SW480 (cell line): ENCODE results near the gene SACS.
A peak's percentile ranks its signal among the peaks of the same experiment; 100 is the strongest.
"Not testable (repeated sequence)": the region's sequence is repeated elsewhere in the genome, so short reads cannot be mapped to it uniquely, and the experiment has no call there.

ENCODE experiments used
- DNase-seq: peaks from one replicate; pipeline ENCODE4 v3.0.0-alpha.2; 2016; ENCODE audit warnings: low spot score

SACS gene

DNA sequence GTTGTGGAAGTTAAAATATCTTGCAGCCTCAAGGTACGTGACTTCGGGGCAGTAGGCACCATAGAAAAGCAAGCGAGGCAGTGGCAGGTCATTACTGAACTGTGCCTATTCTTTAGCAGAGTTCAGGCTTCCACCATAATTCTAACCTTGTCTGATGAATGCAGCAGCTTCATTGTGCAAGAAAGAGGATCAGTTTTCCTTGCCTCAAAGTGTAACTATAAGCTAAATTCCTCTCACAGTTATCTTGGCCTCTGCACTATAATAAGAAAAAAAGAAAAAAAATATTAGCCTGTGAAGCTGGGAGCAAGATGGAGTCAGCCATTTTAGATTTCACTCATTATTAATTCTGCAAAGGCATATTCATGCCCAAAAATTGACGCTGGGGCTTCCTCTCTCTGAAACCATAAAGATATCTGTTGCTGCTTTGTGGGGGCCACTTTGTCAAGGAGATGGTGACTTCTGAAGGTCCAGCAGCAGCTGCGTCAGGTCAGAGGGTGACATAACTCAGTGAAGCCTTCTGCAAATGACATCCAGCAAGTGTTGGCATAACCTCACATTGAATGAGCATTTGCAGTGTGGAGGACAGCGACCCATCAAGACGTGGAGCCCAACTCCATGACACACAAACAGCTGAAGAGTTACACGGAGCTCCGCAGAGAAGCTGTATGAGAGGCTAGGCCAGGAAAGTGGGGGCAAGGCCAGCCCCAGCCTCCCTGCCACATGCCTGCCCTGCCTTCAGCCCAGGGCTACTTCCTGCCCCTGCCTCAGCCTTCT is 23.1 kb upstream of the SACS start:
- DNase-seq = no peak

DNA sequence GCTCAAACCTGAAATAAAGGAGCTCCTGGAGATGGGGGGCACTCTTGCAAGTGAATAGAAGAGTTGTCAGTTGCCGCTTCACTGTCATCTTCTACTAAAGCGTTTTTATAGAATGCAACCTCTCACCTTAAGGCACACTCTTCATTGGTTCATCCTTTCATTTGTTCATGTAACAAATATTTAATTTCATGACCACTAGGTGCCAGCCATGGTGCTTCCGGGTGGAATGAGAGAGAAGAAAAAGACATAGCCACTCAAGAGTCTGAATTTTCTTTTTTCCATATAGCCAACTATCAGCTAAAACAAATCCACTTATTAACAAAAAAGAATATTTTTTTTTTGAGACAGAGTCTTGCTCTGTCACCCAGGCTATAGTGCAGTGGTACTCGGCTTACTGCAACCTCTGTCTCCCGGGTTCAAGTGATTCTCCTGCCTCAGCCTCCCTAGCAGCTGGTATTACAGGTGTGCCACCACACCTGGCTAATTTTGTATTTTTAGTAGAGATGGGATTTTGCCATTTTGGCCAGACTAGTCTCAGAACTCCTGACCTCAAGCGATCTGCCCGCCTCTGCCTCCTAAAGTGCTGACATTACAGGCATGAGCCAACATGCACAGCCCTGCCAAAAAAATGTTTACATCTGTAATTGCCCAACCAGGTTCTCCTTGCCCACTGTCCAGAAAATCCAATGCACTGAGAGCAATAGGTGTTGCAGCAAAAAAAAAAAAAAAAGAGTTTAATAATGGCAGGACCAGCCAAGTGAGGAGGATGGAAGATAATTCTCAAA is 22.1 kb upstream of the SACS start:
- no peak for DNase-seq

DNA sequence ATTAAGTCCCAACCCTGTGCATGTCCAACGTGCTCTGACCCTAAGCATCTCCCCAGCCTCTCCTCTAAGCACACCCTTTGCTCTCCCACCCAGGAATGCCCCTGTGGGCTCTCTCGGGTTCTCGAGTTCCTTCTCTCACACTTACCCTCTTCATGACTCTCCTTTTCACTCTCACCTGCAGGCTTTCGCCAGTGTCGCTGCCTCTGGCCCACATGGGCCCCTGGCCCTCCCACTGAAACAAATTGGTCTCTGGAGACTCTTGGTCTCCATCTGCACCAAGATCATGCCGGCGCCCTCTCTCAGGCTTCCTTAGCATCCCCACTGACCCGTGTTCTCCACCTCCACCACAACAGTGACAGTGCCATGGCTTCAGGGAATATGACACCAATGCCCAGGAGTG is 19.6 kb upstream of the SACS start:
- DNase-seq = no peak

DNA sequence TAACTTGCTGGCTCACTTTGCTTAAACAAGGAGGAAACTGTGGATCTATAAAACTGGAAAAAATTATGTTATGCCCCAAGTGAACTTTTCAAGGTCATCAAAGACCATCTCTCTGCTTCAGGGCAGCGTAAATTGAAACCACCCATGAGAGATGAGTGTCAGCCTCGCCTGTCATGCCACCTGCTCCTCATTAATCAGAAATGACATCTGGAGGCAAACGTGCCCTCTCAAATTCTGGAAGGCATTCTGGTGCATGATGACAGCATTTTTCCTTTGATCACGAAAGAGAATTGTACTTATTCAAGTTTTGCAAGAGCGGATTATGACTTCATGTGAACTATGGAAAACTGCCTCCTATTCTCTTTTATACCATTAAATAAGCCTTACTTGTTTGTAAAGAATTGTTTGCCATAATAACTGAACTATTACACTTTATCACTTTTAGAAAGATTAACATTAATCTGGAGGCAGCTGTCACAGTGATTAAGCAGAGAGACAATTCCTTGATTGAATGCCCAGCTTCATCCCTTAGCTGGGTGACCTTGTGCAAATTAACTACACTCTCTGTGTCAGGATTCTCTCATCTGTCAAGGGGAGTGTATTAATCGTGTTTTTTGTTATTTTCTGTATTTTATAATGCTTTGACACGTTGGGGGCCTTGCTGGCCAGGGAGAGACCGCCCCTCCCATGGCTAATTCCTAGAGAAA is 17.0 kb upstream of the SACS start:
- DNase-seq = peak; percentile 12

DNA sequence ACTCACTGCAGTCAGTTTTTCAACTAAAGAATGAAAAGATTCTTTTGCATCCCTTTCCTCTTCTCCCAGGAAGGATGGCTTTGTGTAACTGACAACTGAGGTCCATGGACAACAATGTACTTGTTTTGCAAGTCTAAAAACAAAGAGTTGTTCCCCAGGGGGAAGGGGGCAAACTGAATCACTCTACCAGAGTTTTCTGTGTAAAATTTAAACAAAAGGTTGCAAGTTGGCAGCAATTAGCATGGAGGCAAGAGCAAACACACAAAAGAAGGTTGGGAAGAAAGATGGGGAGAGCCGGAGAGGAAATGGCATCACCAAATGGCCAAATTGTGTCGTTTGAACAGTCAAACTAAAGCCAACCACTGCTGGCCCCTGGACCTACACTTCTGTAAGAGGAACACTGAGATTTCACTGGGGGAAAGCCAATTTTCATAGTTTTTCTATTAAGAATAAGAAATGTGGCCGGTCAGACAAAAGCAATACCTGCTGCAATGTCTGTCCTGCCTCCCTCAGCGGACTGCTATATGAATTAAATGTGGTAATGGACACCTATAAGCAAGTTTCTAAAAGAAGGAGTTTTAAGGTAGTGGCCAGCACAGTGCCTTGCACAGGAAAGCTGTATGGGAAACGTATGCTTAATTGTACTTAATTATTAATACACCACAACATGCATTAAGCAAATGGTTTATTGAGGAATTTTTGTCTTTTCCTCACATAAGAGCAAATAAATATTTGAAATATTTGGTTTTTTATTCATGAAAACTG is 16.1 kb upstream of the SACS start:
- no peak for DNase-seq

DNA sequence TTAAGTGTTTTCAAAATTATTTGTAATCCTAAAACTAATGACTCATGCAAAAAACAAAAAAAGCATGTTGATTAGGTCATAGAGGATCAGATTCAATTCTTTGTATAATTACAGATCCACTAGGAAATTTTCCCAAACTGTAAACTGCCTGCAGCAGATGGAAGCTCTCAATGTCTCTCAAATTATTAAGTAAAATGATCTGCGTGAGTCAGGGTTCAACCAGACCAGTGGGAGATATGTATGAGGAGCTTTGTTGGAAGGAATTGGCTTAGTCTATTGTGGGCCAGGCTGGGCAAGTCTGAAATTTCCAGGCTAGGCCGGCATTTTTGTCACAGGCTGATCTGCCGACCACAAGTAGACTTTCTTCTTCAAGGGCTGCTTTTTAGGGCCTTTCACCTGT is 14.4 kb upstream of the SACS start:
- DNase-seq = no peak

DNA sequence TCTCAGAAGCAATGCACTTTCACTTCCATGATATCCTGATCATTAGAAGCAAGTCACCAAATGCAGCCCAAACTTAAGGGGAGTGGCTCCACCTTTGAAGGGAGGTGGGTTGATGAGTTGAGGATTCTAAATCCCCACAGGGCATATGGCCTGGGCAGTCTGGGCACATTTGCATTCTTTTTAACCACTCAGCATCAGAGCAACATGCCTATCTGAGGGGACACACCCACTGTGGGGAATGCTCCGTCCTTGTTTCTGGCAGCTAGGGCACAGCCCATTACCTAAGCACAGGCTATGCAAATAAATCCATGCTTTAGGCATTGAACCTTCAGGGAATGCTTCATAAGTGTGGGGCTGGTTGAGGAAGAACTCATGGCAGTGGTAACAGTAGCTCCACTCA is 12.3 kb upstream of the SACS start:
- DNase-seq = peak; percentile 53

DNA sequence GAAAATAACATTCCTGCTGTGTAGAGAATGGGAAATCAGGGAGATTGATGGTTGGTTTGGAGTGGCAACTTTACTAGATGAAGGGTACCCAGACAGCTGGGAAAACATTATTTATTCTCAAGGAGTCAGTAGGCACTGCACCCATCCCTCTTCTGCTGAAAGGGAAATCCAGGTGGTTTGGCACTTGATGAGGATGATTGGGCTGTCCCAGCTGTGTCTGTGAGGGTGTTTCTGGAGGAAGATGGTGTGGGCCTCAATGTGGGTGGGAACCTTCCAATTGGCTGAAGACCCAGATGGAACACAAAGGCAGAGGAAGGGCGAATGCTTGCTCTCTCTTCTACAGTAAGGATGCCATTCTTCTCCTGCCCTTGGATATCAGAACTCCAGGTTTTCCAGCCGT is 10.4 kb upstream of the SACS start:
- no peak for DNase-seq

DNA sequence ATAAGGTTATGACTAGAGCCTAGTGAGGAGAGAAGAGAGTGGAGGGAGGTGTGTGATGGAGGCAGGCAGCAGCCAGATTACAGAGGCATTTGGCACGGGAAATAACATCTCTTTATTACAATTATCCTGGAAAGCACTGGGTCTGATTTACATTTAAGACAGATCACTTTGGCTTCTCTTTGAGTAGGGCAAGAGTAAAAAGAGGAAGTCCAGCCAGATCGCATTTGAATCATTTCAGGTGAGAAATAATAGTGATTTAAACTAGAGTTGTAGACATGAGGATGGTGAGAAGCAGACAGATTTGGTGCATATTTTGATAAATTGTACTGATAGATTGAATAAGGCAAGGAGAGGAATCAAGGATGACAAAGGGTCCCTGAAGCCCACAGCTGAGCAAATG is 9.6 kb upstream of the SACS start:
- no peak for DNase-seq

DNA sequence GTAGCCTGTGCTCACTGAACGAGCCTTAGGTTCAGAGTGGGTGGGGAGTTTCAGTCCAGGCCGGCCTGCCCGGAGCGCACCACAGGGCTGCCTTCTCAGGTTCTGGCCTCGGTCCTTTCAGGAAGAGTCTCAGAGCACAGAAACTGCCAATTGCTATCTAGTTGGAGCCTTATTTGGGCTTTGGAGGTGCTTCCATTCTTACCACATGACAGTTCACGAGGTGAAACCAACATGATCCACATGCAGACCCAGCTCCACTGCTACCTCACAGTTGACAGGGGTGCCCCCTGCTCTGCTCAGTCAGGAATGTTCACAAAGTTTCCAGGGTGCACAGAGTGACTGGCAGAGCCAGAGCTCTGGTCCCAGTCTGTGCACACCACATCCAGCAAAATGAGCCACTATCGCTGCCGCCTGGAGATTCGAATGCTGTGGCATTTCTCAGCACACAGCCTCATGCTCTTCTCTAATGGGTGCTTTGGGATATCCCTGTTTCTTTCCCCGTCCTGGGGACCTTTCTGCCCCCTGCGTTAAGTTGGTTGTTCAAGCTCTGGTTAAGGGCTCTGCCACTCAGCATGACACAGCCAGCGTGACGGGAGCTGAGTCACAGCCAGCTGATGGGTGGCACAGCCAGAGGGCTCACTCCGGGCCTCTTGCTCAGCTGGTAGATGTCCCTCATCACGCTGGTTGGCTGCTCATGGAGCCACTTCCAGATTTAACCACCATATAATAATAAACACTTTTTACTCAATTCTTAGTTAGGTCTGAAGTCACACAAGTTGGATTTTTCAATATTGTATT is 7.5 kb upstream of the SACS start:
- DNase-seq = no peak

DNA sequence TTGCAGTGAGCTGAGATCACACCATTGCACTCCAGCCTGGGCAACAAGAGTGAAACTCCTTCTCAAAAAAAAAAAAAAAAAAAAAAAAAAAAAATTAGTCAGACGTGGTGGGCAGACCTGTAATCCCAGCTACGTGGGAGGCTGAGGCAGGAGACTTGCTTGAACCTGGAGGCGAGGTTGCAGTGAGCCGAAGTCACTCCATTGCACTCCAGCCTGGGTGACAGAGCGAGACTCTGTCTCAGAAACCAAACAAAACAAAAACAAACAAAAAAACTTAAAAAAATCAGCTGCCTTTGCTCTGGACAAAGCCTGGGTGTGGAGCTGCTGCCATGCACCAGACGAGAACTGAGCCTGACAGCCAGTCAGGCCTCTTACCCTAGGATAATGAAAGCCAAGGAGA is 6.8 kb upstream of the SACS start:
- not testable (repeated sequence) for DNase-seq

DNA sequence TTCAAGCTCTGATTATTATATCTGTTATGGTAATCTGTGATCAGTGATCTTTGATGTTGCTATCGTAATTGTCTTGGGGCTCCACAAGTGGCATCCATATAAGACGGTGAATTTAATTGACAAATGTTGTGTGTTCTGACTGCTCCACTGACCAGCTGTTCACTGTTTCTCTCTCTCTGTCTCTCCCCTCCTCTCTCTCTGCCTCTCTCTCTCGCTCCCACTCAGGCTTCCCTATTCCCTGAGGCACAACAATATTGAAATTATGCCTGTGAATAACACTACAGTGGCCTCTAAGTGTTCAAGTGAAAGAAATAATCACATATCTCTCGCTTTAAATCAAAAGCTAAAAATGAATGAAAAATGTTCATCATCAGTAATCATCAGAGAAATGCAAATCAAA is 4.4 kb upstream of the SACS start:
- DNase-seq = no peak

DNA sequence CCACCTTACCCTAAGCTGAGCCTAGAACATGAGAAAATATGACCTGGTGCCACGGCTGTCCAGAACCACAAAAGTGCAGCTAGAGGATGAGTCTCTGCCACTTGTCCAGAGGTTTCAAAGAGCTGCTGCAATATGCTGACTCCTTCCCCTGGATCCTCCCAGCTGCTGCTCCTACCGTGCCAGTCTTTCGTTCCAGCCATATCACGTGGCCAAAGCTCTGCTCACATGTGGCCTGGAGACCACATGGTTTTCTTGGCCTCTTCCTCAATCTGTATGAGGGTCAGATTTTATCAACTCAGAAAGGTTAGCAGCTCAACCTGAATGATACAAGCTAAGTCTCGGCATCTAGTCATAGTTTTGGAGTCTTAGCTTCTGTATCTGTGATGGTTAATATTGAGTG is 3.2 kb upstream of the SACS start:
- DNase-seq = no peak

DNA sequence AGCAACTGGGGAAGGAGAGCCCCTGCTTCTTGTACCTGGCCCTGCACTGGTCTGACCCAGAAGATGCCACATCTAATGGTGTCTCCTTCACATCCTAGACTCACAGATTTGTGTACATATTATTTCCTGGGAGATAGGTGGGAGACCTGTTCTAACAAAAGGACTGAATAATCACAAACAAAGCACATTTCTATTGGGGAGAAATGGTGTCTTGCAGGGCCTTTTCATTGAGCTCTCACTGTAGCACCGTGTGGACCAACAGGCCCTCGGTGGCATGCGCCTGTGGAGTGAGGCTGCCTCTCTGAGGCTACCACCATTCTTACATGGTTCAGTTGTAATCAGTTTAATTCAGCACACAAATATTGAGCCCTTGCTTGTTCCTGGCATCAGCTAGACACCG is 989 bp upstream of the SACS start:
- DNase-seq = no peak

DNA sequence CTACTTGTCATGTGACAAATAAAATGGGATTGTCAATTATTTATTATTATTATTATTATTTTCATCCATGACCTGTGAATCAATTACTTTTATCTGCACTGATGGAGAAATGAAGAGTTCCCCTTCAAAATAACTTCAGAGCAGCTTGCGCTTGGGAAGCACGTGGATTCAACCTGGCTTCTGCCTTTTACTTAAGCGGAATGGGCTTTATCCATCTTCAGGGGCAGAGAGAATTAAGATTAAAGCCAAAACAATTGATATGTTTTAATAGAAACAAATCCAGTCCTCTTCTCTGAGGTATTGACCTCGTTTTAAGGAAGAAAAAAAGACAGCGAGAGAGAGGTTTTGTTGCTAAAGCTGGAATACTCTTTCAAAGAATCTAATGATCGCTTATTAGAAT is 876 bp downstream of the SACS start:
- no peak for DNase-seq

DNA sequence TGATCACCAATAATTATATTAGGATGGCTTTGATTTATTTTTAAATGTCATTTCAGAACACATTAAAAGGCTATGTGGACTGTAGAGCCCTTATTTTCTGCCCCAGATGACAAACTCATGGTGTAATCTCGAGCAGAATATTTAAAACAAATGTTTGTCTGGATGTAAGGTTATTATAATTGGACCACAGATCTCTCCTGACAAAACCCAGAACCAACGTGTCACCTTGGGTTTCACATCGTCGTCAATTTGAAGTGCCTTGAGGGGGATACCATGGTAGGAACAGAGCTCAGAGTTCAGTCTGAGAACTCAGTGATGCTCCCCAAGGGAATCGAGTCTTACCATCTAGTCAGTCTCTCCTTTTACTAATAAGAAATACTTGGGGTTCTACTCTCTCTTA is 2.8 kb downstream of the SACS start:
- no peak for DNase-seq

DNA sequence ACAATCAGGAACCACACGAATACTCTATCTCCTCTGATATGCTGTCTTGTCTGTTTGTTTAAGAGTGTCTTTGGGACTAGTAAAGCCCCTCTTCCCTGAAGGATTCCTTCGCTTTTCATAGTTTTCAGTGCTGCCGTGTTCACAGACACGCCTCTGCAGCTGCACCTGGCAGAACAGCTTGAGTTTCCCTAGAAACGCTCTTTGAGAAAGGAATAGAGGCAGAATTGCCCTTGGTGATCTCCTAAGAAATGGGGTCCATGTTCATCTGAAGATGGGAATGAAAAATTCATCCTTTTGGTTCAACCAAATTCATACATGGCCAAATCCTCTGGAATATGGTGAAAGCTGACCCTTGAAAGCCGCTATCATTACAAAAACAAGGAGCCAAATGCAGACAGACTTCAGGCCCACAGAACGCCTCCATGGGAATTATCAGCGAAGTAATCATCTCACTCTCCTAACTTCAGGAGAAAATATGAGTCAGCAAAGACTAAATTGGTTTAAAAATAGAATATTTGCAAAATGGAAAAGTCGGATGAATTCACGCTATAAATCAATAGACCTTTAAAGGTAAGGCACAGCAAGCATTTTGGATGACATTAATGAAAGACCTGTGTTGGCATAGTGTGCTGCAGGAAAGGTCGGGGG is 5.5 kb downstream of the SACS start:
- DNase-seq = no peak

DNA sequence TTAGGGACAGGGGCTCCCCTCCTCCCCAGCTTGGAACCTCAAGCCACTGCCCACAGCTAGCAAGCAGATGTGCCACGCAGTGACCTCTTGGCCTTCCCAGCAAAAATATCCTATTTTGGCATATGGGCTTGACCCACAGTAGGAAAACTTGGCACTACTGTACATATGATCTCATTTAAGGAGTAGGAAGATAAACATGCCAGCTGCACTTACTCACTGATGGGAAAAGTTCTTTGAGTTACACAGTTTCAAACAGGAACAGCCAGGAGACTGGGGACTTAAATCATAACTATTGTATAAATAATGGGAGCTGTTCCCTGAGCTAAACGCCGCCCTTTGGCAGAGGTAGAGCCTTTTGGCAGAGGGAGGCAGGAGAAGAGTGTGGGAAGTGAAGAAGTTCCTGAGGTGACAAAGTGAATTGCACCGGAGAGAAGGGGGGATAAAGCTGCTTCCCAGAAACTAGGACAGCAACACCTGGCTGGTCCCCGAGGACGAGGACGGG is 6.1 kb downstream of the SACS start:
- DNase-seq = no peak

DNA sequence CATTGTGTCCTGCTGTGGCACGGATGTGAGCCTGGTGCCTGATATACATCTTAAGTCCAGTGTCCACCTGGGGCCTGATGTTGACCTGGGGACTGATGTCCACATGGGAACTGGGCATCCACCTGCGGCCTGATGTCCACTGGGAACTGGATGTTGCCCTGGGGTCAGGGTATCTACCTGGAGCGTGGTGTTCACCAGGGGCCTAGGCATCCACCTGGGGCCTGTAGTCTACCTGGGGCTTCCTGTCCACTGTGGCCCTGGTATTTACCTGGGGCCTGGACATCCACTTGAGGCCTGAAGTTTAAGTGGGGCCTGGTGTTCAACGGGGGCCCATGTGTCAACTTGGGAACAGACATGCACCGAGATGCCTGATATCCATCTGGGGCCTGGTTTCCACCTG is 11.9 kb downstream of the SACS start:
- no peak for DNase-seq

DNA sequence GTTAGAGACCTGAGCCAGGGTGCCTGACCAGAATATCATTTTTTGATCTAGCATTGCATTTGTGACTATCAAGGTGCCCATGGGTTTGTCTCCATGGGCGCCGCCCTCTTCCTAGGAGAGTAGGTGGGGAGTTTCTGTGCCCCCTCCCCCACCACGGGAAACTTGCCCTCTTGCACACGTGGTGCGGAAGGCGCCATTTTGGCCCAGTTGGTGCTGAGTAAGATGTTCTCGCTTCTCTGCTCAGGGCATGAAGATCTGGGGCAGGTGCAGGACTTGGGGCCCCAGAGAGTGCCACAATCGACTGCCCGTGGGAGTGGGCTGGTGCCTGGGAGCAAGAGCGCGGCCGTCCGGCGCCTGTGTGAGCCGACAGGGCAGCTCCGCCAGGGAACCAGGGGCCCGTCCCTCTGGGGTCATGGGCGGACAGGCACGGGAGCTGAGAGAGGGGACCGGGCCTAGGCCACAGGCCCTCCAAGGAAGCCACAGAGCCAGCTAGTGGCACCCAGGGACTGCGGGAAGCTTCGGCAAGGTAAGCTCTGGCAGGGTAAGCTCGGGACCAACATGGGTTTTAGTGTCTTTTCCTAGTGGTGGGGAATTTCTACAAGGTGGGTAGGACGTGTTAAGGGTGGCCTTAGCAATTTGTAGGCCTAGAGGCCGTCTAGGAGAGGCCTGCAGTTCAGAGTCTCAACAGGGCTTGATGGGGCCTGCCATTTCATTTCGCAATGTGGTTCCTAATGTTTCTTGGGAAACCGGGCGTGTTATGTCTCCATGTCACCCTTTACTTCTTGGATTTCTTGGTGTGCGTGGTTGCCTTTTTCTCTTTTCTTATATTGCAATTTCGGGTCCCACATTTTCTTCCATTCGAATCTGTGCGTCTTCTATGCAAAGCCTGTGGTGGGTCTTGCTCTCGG is 14.5 kb downstream of the SACS start:
- DNase-seq = no peak
